SK-N-SH (cell line): Measurements from ENCODE around the gene PCIF1.

Experiments
- ELF1 ChIP-seq: IDR thresholded peaks from 2 replicates; pipeline ENCODE4 v1.4.0; 2012
- NFIC ChIP-seq: IDR thresholded peaks from 2 replicates; pipeline ENCODE4 v1.4.0; 2012; ENCODE audit warnings: borderline replicate concordance
- PBX3 ChIP-seq: IDR thresholded peaks from 2 replicates; pipeline ENCODE4; 2012

- no peak for TF ChIP-seq PBX3
- no peak for TF ChIP-seq ELF1
- no peak for TF ChIP-seq NFIC
Measured at GRCh38 chr20:45950330-45950646, 15.8 kb downstream of the PCIF1 start.
